Frontal cortex (tissue), 4 donors: ENCODE results near the gene CDC42EP1. TPM values are rescaled to one million over a fixed set of nuclear protein-coding genes. Genes with fewer than 3 reads are reported as not detected.
"Not testable (repeated sequence)": the region's sequence is repeated elsewhere in the genome, so short reads cannot be mapped to it uniquely, and the experiment has no call there.

ENCODE experiments used
- DNase-seq, 2 donors: peaks; one replicate each; pipeline ENCODE4 v3.0.0; 2012; ENCODE audit warnings: low spot score in 2 of 2
- FAIRE-seq: peaks from 2 replicates; lab custom pipeline; 2012; peaks lifted over from hg19 to GRCh38; lab: Jason Lieb, UNC
- small RNA-seq: library from RNA; depleted of rRNA; stranded (forward); fragments of <200 nt; gene quantifications from one replicate; pipeline ENCODE3, GENCODE V24; 2014
- total RNA-seq: library from RNA; depleted of rRNA; stranded (reverse); fragments of >200 nt; gene quantifications from one replicate; pipeline ENCODE4 v1.2.3, GENCODE V29; 2014
- donor health status: control.
- donor health status: control.
- donor health status: control.

CDC42EP1 gene
- total RNA-seq, 1 donor from 2014 or later, result 1.6 TPM

- DNase-seq (no peak), FAIRE-seq (no peak)
Measured at GRCh38 chr22:37607935-37608476, 47.7 kb downstream of the CDC42EP1 start.

- no peak for FAIRE-seq
- peak; percentile 94 to 96 for DNase-seq
Measured at GRCh38 chr22:37608477-37609239, 48.4 kb downstream of the CDC42EP1 start, which contains the start of gene GGA1. TSS of gene GGA1 (plus strand) at chr22:37608834. CDS start at chr22:37608861, 27 bp downstream.

- FAIRE-seq, result no peak
- DNase-seq, result peak; percentile 16 to 38
Measured at GRCh38 chr22:37609240-37610152, 49.2 kb downstream of the CDC42EP1 start.

GRCh38 chr22:37610153-37610475, 49.8 kb downstream of the CDC42EP1 start:
- not testable (repeated sequence) for FAIRE-seq
- peak in 1 of 2 donors; percentile 19 for DNase-seq

- FAIRE-seq (no peak), DNase-seq (peak; percentile 12 to 29)
Measured at GRCh38 chr22:37610480-37611129, 50.3 kb downstream of the CDC42EP1 start.

GRCh38 chr22:37611207-37611606, 50.9 kb downstream of the CDC42EP1 start:
- no peak for FAIRE-seq
- no peak for DNase-seq

- DNase-seq (no peak), FAIRE-seq (no peak)
Measured at GRCh38 chr22:37616201-37617083, 56.2 kb downstream of the CDC42EP1 start.

GRCh38 chr22:37617431-37617830, 57.2 kb downstream of the CDC42EP1 start:
- FAIRE-seq (no peak), DNase-seq (no peak)

GRCh38 chr22:37618072-37618656, 57.9 kb downstream of the CDC42EP1 start:
- FAIRE-seq, result no peak
- no peak for DNase-seq

GRCh38 chr22:37618674-37619073, 58.4 kb downstream of the CDC42EP1 start:
- DNase-seq (no peak), FAIRE-seq (no peak)

Small RNA genes within 50 kb of the gene (small RNA-seq; reads per million reads assigned to genes)
- gene RF00017, result not detected

Other genes starting within 250 kb of the CDC42EP1 start
- 7.7 TPM for gene ELFN2, start 133.0 kb upstream of the CDC42EP1 start, total RNA-seq
- 1.6 TPM for gene MFNG, start 74.1 kb upstream of the CDC42EP1 start, total RNA-seq
- gene CARD10, start 41.1 kb upstream of the CDC42EP1 start, total RNA-seq, result 4.1 TPM
- gene LGALS2, start 19.6 kb downstream of the CDC42EP1 start, total RNA-seq, result not detected
- 34.2 TPM for gene GGA1, start 48.4 kb downstream of the CDC42EP1 start, total RNA-seq
- gene SH3BP1, start 79.2 kb downstream of the CDC42EP1 start, total RNA-seq, result 0.82 TPM
- gene PDXP, start 98.2 kb downstream of the CDC42EP1 start, total RNA-seq, result 44.0 TPM
- gene LGALS1, start 115.2 kb downstream of the CDC42EP1 start, total RNA-seq, result 101 TPM
- gene NOL12, start 125.9 kb downstream of the CDC42EP1 start, total RNA-seq, result 19.2 TPM
- 10.6 TPM for gene TRIOBP, start 136.6 kb downstream of the CDC42EP1 start, total RNA-seq
- 8.6 TPM for gene GCAT, start 247.5 kb downstream of the CDC42EP1 start, total RNA-seq